Thoracic aorta (tissue), 2 donors: ENCODE results near the gene NPIPB2. TPM values are rescaled to one million over a fixed set of nuclear protein-coding genes. Genes with fewer than 3 reads are reported as not detected.

Source experiments
- ATAC-seq: fragments of 150-250 bp; one replicate; pipeline ENCODE4 v1.8.0; 2017; ENCODE audit warnings: low read depth; ENCODE audit not compliant: insufficient number of reproducible peaks, low FRiP score
- DNase-seq: peaks from one replicate; pipeline ENCODE4 v3.0.0-alpha.2; 2020; ENCODE audit warnings: low spot score
- H3K27ac ChIP-seq, 2 donors: fragments of 200-600 bp; sonication (generic); 1 replicate in 1 of 2; 2 replicates in 1 of 2; pipeline ENCODE4 v1.5.1; 2016; ENCODE audit warnings: mild to moderate bottlenecking in 2 of 2, moderate library complexity in 2 of 2
- H3K27me3 ChIP-seq: fragments of 200-600 bp; sonication (generic); replicated peaks from 2 replicates; pipeline ENCODE4 v1.6.0; 2016; ENCODE audit warnings: mild to moderate bottlenecking; ENCODE audit not compliant: insufficient read depth
- H3K36me3 ChIP-seq: fragments of 200-600 bp; sonication (generic); one replicate; pipeline ENCODE4 v1.5.1; 2016
- H3K4me1 ChIP-seq, 2 donors: fragments of 200-600 bp; sonication (generic); 1 replicate in 1 of 2; 2 replicates in 1 of 2; pipeline versions ENCODE4 v1.5.1 to v1.6.0; 2016; ENCODE audit warnings: low read depth in 2 of 2, mild to moderate bottlenecking in 1 of 2; ENCODE audit not compliant: control insufficient read depth in 1 of 2
- H3K4me3 ChIP-seq: fragments of 200-600 bp; sonication (generic); 2 replicates; pipeline ENCODE4 v1.5.1; 2016; ENCODE audit warnings: mild to moderate bottlenecking
- H3K9me3 ChIP-seq: fragments of 200-600 bp; sonication (generic); 2 replicates; pipeline ENCODE4 v1.5.1; 2016
- CTCF ChIP-seq: fragments of 200-600 bp; sonication (generic); IDR thresholded peaks from one replicate; pipeline ENCODE4 v1.5.1; 2019; ENCODE audit warnings: antibody characterized with exemption
- total RNA-seq, 2 donors: library from RNA; depleted of rRNA; stranded (reverse); fragments of >200 nt; gene quantifications; one replicate each; pipeline versions ENCODE4 v1.1.0 to v1.2.3, GENCODE V29; 2016

The NPIPB2 gene
- total RNA-seq, 2 donors from 2014 or later: 9.9 to 18.5 TPM

GRCh38 chr16:11896486-11897176 lies 45.2 kb downstream of the NPIPB2 start:
- Histone ChIP-seq H3K27me3 (no peaks in the 10 kb centered on the region), H3K4me3 (peak overlapping the region; percentile 29), H3K36me3 (peaks cover 16% of the 10 kb centered on the region), H3K9me3 (no peaks in the 10 kb centered on the region), H3K27ac (peak overlapping the region; percentile 38 to 66), H3K4me1 (peaks cover 8 to 17% of the 10 kb centered on the region in 2 donors)
- no peak for ATAC-seq
- TF ChIP-seq CTCF: no peak
- DNase-seq: no peak

GRCh38 chr16:11893571-11893970 lies 48.3 kb downstream of the NPIPB2 start:
- no peak for ATAC-seq
- Histone ChIP-seq H3K27me3 (no peaks in the 10 kb centered on the region), H3K27ac (no peak overlapping the region), H3K9me3 (no peaks in the 10 kb centered on the region), H3K36me3 (peaks cover 21% of the 10 kb centered on the region), H3K4me3 (no peak overlapping the region), H3K4me1 (peaks cover 8 to 17% of the 10 kb centered on the region in 2 donors)
- TF ChIP-seq CTCF: no peak
- no peak for DNase-seq

GRCh38 chr16:11892761-11893160 lies 49.1 kb downstream of the NPIPB2 start:
- peaks cover 25% of the 10 kb centered on the region for H3K36me3 ChIP-seq
- no peak for DNase-seq
- no peaks in the 10 kb centered on the region for H3K27me3 ChIP-seq
- no peak overlapping the region for H3K4me3 ChIP-seq
- H3K4me1 ChIP-seq: peaks cover 8 to 17% of the 10 kb centered on the region in 2 donors
- TF ChIP-seq CTCF: no peak
- H3K9me3 ChIP-seq: no peaks in the 10 kb centered on the region
- no peak overlapping the region for H3K27ac ChIP-seq
- no peak for ATAC-seq

- TF ChIP-seq CTCF: no peak
- no peak overlapping the region for H3K27ac ChIP-seq
- H3K27me3 ChIP-seq: no peaks in the 10 kb centered on the region
- peaks cover 41% of the 10 kb centered on the region for H3K36me3 ChIP-seq
- DNase-seq: no peak
- no peaks in the 10 kb centered on the region for H3K4me1 ChIP-seq
- no peak overlapping the region for H3K4me3 ChIP-seq
- ATAC-seq: no peak
- no peaks in the 10 kb centered on the region for H3K9me3 ChIP-seq
Measured at GRCh38 chr16:11890231-11890965, 51.4 kb downstream of the NPIPB2 start.

- Histone ChIP-seq H3K4me1 (no peaks in the 10 kb centered on the region), H3K4me3 (no peak overlapping the region), H3K27me3 (no peaks in the 10 kb centered on the region), H3K27ac (no peak overlapping the region), H3K9me3 (no peaks in the 10 kb centered on the region), H3K36me3 (peaks cover 57% of the 10 kb centered on the region)
- no peak for DNase-seq
- no peak for TF ChIP-seq CTCF
- no peak for ATAC-seq
Measured at GRCh38 chr16:11886881-11887280, 55.0 kb downstream of the NPIPB2 start.
